ENCODE results near the gene BCL7C.
"Not testable (repeated sequence)": the region's sequence is repeated elsewhere in the genome, so short reads cannot be mapped to it uniquely, and the experiment has no call there.

BCL7C gene

GRCh38 chr16:30860729-30861128 is 33.1 kb downstream of the BCL7C start:
- not testable (repeated sequence) for DNase-seq

- DNase-seq: no peak
Observed at GRCh38 chr16:30858829-30859423, 35.0 kb downstream of the BCL7C start.

- no peak for DNase-seq
Observed at GRCh38 chr16:30858111-30858495, 35.8 kb downstream of the BCL7C start.

- DNase-seq: no peak
Observed at GRCh38 chr16:30853758-30854157, 40.1 kb downstream of the BCL7C start.

- DNase-seq: no peak
Observed at GRCh38 chr16:30850246-30850645, 43.6 kb downstream of the BCL7C start.

GRCh38 chr16:30846649-30847402 is 47.1 kb downstream of the BCL7C start:
- DNase-seq: no peak

- peak; percentile 17 for DNase-seq
Observed at GRCh38 chr16:30844671-30845449, 49.0 kb downstream of the BCL7C start.

GRCh38 chr16:30844346-30844670 is 49.6 kb downstream of the BCL7C start:
- no peak for DNase-seq

- no peak for DNase-seq
Observed at GRCh38 chr16:30843501-30843900, 50.4 kb downstream of the BCL7C start.

- no peak for DNase-seq
Observed at GRCh38 chr16:30842971-30843370, 50.9 kb downstream of the BCL7C start.

- DNase-seq: no peak
Observed at GRCh38 chr16:30841332-30841731, 52.5 kb downstream of the BCL7C start.

- DNase-seq: no peak
Observed at GRCh38 chr16:30840611-30841010, 53.3 kb downstream of the BCL7C start.

GRCh38 chr16:30839523-30840227 is 54.2 kb downstream of the BCL7C start:
- DNase-seq: no peak

GRCh38 chr16:30838876-30839471 is 54.9 kb downstream of the BCL7C start:
- DNase-seq: no peak

- DNase-seq: no peak
Observed at GRCh38 chr16:30837904-30838303, 56.0 kb downstream of the BCL7C start.
